HepG2 (cell line): ENCODE results near the gene MAP2K3.

Source experiments
- CTCF ChIP-seq: sonication (generic); formaldehyde crosslinking; IDR thresholded peaks from 2 replicates; pipeline ENCODE4 v1.5.0; 2020; ENCODE audit warnings: mild to moderate bottlenecking, missing genetic modification reagents, moderate library complexity
- EP300 ChIP-seq, 3 experiments: sonication (generic) in 1 of 3; formaldehyde crosslinking in 1 of 3; IDR thresholded peaks; 2 replicates each; pipeline versions ENCODE4 v1.5.1 to v1.6.1; 2011 to 2020; ENCODE audit warnings: low read depth in 2 of 3, low read length in 2 of 3, borderline replicate concordance in 1 of 3, improper control_type of control experiment in 1 of 3, mild to moderate bottlenecking in 1 of 3, missing genetic modification reagents in 1 of 3, moderate library complexity in 1 of 3
- EZH2 ChIP-seq: conservative IDR thresholded peaks from 2 replicates; pipeline ENCODE4 v1.6.1; 2012; ENCODE audit warnings: mild to moderate bottlenecking, low read depth, low read length, moderate library complexity
- JUN ChIP-seq: sonication (generic); formaldehyde crosslinking; IDR thresholded peaks from 2 replicates; pipeline ENCODE4 v1.4.0; 2020; ENCODE audit warnings: mild to moderate bottlenecking, missing genetic modification reagents
- KDM1A ChIP-seq: IDR thresholded peaks from 2 replicates; pipeline ENCODE4 v1.6.1; 2016; ENCODE audit warnings: missing compliant biosample characterization
- NFRKB ChIP-seq: fragments of 450-650 bp; IDR thresholded peaks from 2 replicates; pipeline ENCODE4 v1.6.1; 2017
- POLR2A ChIP-seq, 2 experiments: IDR thresholded peaks; 2 replicates each; pipeline ENCODE4 v1.6.1; 2011; ENCODE audit warnings: low read depth in 2 of 2, low read length in 2 of 2, mild to moderate bottlenecking in 1 of 2, moderate library complexity in 1 of 2; ENCODE audit not compliant: insufficient read depth in 1 of 2
- SUZ12 ChIP-seq: fragments of 150-350 bp; IDR thresholded peaks from 2 replicates; pipeline ENCODE4 v1.6.1; 2014; ENCODE audit warnings: low read depth, low read length
- ZNF281 ChIP-seq: sonication (generic); formaldehyde crosslinking; IDR thresholded peaks from 2 replicates; pipeline ENCODE4 v1.4.0; 2020; ENCODE audit warnings: missing genetic modification reagents, borderline replicate concordance
- ZNF674 ChIP-seq: sonication (generic); formaldehyde crosslinking; IDR thresholded peaks from 2 replicates; pipeline ENCODE4 v1.5.0; 2020; ENCODE audit warnings: low read depth, mild to moderate bottlenecking, missing genetic modification reagents
- ZNF678 ChIP-seq: sonication (generic); formaldehyde crosslinking; IDR thresholded peaks from 2 replicates; pipeline ENCODE4 v1.4.0; 2020; ENCODE audit warnings: mild to moderate bottlenecking, missing genetic modification reagents
- ZNF816 ChIP-seq: sonication (generic); formaldehyde crosslinking; IDR thresholded peaks from 2 replicates; pipeline ENCODE4 v1.8.0; 2022; ENCODE audit warnings: missing genetic modification reagents, mild to moderate bottlenecking, borderline replicate concordance
- ZXDC ChIP-seq: sonication (generic); formaldehyde crosslinking; IDR thresholded peaks from 2 replicates; pipeline ENCODE4 v1.5.0; 2020; ENCODE audit warnings: mild to moderate bottlenecking, missing genetic modification reagents

GRCh38 chr17:21298056-21298982, 13.8 kb downstream of the MAP2K3 start:
- TF ChIP-seq EP300 (IDR thresholded peaks at IDR 0.05; ENCODE audit: low read depth in 2 of 2, low read length in 2 of 2) (no peak), EP300 (CRISPR knock-in tag; IDR thresholded peaks at IDR 0.05; ENCODE audit: borderline replicate concordance) (no peak), NFRKB (no peak), ZNF674 (no peak), ZNF678 (CRISPR knock-in tag) (no peak), POLR2A (IDR thresholded peaks at IDR 0.05; ENCODE audit: insufficient read depth in 1 of 2, low read depth in 2 of 2, low read length in 2 of 2) (no peak), SUZ12 (no peak), CTCF (CRISPR knock-in tag) (no peak), ZXDC (CRISPR knock-in tag) (no peak), JUN (CRISPR knock-in tag) (no peak), EZH2 (no peak), KDM1A (CRISPR knock-in tag) (no peak), ZNF816 (CRISPR knock-in tag) (no peak), ZNF281 (no peak)
